ENCODE data around the gene RNLS.
"Not testable (repeated sequence)": the region's sequence is repeated elsewhere in the genome, so short reads cannot be mapped to it uniquely, and the experiment has no call there.

The RNLS gene

DNA sequence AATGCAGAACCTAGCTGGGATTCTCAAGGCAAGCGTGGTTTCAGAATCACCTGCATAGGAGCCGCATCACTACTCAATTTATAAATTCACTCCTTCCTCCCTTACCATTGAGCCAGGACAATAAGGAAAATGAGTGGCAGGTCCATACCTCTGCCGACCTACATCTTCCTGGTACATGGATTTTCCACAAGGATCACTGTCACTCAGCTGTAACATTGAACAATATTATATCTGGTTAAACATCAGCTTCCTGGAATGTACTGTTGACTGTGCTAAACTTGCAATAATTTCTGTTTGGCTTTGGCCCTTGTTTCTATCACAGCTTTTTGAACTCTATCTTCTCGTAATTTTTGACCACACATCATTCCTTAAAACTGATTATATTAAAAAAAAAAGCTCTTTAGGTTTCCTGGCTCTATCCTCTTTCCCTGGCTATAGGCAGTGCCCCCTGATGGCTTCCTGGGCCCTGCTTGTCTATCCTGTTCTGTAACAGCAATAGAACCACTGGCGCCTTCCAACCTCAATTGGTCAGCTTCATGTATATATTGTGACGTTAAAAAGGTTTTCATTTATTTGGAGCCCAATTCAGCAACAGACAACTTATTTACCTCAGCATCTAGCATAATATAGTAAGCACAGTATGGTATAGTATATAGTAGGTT, 59.2 kb downstream of the RNLS start:
- DNase-seq (ENCODE audit: low read depth in 2 of 2): no peak

DNA sequence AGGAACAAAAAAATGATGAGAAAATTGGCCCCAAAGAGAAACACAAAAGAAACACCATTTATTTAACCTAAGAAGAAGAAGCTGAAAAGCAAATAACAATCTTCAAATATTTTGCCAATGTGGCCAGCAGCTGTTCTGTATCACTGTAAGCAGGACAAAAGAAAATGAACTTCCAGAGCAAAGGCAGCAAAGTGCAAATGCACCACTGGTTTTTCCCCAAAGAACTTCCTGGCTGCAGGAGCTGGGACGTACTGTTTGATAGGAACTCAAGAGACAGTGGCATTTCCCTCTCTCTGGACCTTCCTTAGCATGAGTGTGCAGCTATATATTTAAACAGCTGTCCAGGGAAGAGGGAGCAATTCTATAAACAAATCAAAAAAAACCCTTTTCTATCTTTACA, 60.4 kb downstream of the RNLS start:
- no peak for DNase-seq (ENCODE audit: low read depth in 2 of 2)

DNA sequence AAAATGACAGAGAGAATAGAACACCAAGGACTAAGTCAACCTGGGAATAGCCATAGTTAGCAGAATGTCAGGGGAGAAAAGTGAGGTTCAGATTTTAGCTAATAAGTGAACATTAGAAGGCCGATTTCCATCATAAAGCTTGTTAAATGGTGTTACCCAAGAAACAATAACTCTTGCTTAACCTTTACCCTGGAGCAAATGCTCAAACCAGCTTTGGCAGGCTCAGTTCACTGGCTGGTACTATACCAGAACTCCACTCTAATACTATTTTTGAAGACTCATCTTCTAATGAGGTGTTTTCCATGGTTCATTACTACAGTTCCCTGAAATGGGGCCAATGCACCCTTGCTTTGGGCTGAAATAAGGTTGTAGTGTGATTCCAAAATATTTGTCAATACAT, 61.3 kb downstream of the RNLS start:
- no peak for DNase-seq (ENCODE audit: low read depth in 2 of 2)

DNA sequence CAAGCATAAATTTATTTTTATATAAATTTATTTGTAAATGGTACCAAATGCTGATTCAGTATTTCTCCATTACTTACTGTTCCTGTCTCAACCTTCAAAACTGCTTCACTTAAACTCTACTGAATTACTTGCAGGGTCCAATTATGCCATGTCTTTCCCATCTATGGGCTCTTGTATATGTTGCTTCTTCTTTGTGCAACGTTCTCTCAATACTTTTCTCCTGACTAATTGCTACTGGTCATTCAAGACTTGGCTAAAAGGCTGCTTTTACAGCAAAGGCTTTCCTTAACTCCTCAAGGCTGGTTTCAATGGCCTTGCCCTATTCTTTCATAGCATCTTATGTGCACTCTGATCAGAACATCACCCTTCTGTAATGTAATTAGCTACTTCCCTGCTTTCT, 67.9 kb downstream of the RNLS start:
- DNase-seq (ENCODE audit: low read depth in 2 of 2): no peak

DNA sequence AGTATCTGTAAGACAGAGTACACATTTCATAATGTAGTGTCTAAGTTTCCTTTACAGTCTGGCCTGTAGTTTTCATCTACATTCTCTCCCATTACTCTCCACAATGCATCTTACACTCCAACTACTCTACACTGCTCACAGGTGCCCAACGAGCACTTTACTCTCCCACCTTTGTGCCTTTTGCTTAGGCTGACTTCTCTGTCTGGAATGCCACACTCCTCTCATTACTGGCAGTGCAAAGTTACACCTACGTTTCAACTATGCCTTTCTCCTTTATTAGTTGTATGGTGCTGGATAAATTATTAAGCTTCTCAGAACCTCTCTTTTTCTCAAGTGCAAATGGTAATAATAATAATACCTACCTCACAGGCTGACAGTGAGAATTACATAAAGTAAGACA, 70.5 kb downstream of the RNLS start:
- no peak for DNase-seq (ENCODE audit: low read depth in 2 of 2)

DNA sequence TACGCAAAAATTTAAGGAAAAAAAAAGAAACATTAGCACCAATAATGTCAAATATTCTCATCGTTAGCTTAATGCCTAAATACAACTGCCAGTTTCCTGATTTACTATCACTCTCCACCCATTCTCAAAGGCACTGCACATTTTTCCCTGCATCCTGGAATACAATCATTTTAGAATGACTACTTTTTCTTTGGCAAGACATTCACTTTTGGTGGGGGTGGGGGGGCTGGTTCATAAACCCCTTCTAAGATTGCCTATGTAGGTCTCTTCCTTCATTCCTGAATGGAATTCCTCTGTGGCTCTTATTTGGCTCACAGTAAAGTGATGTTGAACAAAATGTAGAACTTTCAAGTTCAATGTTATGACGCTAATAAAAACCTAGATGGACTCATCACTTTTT, 74.3 kb downstream of the RNLS start:
- DNase-seq (ENCODE audit: low read depth in 2 of 2): no peak

DNA sequence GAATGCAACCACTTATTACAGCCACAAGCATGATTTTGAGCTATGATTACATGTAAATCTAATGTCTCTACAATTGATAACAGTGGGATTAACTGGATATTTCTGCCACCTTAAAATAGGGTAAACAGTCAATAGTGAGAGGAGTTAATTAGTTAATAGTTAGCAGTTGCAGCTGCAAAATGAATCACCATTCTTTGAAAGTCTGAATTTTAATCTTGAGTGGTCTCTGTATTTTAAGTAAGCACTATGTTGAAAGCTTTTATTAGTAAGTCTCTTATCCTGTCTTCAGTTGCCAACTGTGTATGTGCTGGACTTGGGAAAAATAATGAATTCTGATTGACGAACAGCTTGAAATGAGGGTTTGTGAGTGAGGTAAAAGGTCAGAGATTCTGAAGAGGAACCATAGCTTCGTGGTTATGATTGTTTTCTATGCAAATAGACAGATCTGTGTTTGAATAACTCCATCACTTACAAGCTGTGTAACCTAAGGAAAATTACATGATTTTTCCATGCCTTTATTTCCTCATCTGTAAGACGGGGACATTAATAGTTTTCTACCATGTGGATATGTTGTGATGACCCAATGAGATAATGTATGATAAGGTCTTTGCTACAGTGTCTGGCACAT, 75.2 kb downstream of the RNLS start:
- no peak for DNase-seq (ENCODE audit: low read depth in 2 of 2)

DNA sequence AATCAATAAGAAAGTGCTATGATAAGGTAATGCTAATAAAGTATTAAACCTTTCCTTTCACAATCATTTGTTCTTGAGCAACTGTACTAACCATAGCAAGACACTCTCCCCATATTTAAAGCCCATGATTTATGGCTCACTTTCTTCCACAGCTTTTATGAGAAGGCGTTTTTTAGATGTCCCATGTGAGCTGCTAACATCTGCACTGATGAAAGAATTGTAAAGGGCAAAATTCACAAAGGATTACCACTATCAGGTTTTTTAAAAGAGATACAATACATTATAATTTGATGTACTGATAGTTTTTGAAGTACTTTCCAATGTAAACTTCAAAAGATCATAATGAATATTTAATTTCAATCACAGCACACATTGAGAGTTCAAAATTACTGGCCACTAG, 75.7 kb downstream of the RNLS start:
- no peak for DNase-seq (ENCODE audit: low read depth in 2 of 2)

DNA sequence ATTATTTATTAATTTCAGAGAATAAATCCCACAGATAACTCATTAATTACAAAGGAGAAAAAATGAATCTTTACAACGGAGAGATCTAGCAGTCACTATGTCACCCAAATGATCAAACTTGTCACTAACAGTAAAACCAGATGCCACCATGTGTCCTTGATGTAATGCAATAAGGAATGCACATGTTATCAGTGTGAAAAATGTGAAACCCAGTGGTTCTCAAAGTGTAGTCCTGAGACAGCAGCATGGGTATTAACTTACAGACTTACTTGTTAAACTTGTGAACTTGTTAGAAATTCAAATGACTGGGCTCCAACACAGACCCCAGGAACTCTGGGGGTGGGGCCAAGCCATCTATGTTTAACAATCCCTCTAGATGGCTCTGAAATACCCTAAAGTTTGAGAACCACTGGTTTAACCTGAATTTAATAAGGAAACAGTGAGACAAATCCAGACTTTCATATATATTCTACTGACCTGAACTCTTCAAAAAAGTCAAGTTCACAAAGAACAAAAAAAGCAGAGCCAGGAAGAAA, 77.4 kb downstream of the RNLS start:
- no peak for DNase-seq (ENCODE audit: low read depth in 2 of 2)

DNA sequence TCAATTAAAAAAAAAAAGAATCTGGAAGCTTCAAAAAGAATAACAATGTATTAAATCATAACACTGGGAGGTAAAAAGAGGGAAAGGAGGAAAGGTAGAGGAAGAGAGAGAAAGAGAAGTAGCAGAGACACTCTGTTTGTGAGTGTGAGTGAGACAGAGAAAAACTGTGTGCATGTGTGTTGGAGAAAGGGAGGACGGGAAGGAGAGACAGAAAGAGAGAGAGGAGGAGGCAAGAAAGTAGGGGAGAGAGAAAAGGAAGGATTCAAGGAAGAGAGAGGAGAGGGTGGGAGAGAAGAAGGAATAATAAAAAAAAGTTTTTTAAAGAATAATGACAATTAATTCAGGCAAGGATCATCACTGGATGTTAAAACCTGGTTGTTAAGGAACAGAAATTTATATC, 77.9 kb downstream of the RNLS start:
- DNase-seq (ENCODE audit: low read depth in 2 of 2): no peak

DNA sequence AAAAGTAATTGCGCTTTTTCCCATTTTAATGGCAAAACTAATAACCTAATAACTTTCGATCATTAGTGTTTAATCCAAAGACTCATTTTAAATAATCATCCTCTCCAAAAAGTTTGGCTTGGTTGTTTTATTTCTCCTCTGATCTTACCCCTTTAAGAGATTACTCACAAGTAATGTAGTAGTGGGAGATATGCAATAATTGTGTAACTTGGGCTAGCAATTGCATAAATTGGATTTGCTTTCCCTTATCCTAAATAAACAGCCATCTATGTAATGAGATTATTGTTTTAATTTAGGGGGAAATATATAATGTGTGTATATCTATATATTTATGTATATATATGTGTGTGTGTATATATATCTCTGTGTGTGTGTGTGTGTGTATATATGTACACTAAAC, 82.5 kb downstream of the RNLS start:
- DNase-seq (ENCODE audit: low read depth in 2 of 2): no peak

DNA sequence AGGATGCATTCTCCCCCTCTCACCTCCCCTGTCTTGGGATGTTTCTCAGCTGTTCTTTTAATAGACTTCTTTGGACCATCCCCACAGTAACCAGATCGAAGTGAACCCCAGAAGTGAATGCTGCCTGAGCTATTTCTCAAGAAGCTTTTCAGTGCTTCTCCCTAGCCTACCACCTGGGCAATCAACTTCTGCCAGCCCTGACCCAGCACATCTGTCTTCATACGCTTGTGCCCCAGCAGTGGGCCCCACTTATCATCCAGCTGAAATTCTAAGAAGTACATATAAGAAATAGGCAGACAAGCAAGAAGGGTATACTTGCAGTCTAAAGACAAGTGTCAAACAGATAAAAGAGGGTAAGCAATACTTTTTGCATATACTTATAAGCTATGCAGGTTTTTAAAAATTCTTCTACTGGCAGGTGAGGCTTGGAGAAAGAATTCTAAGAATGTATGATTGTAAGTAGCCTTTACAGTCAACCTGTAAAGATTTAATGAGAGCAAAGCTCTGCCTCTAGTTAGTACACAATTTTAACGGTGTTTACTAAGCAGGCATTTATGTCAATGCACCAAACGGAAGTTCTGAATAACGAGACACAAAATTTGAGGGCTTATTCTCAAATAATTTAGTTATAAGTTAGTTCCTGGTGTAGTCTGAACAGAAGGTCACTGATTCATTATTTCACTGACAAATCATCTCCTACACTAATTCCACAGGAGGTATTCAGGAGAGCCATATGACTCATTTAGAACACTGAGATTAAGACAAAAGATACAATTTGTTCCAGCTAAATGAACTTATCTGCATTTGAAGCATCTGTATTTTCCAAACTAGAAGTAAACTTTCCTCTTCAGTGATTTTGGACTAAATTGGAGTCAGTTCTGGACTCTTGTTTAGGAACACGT, 83.3 kb downstream of the RNLS start:
- no peak for DNase-seq (ENCODE audit: low read depth in 2 of 2)

DNA sequence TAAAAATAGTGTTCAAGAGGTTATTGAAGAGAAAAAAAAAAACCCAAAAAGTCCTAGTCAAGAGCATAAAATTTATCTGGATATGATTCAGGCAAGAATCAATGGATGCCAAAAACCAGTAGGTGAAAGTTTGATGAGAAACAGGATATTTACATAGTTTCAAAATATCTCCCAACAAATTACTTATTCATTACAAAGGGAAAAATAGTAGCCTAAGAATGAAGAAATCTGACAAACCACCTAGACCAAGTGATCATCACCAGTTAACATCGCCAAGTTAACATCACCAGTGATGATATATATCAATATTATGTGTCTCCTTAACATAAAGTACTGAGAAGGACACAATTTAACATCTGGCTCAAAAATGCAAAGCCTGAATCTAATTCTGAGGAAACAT, 85.2 kb downstream of the RNLS start:
- DNase-seq (ENCODE audit: low read depth in 2 of 2): no peak

DNA sequence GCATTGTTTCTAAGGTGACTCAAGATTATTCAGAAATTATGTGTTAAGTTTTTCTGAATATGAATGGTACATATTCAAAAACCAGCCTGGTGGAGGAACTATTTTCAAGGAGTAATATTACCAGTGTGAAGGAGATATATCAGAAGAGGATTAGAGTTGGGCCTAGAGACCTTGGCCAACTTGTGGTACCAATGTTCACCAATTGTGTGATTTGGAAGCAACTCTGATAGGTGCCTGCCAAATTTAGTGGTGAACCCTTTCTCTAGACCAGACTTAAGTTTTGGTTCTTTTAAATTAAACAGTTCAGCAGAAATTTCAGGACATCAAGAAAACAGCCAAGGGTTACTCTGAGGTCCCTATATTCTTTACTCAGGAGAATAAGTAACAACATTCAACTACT, 88.6 kb downstream of the RNLS start:
- no peak for DNase-seq (ENCODE audit: low read depth in 2 of 2)

DNA sequence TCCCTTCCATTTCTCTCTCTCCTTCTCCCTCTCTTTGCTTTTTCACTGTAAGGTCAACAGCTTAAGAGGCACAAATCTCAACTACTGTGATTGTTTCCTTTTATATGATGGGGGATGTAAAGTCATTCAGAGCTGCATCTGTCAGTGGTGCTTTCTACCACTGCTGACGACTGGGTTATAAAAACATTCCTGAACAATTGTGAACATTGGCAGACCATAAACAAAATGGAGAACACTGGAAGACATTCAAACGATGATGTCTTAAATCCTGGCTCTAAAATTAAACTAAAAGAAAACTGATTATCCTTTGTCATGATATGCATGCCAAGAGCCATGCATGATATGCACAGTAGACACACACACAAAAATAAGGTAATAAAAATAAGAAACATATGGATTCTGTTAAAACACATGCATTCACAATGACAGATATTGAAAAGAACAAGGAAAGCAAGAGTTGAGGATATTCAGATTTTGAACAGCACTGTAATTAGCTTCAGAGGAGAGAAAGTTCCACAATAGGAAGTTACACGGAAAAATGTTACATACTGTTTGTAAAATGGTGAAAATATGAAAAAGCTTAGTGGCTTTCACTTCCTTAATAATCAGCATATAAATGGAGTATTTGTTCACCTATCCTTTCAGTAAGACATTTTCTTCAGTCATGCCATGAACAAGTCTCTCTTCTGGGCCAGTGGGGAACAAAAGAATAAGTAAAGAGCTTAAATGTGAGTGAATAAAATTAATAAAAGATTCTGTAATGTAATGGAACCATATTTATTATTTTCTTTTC, 89.2 kb downstream of the RNLS start:
- no peak for DNase-seq (ENCODE audit: low read depth in 2 of 2)

DNA sequence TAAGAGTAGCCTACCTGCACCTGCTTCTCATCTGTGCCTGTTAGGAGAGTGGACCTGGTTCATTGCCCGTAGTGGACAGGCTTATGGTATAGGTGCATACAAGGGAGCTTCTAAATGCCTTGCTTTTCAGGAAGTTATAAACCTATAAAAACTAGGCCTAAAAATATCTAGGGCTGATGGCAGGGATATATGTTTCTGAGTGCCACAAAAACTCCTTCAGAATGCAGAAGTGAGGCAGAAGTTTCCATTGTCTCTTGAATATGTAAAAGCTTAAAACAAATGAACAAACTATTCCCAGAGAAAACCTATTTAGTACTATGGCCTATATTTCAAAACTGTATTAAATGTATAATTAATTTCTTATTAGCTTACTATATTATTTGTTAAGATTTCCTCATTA, 91.8 kb downstream of the RNLS start:
- DNase-seq (ENCODE audit: low read depth in 2 of 2): no peak

DNA sequence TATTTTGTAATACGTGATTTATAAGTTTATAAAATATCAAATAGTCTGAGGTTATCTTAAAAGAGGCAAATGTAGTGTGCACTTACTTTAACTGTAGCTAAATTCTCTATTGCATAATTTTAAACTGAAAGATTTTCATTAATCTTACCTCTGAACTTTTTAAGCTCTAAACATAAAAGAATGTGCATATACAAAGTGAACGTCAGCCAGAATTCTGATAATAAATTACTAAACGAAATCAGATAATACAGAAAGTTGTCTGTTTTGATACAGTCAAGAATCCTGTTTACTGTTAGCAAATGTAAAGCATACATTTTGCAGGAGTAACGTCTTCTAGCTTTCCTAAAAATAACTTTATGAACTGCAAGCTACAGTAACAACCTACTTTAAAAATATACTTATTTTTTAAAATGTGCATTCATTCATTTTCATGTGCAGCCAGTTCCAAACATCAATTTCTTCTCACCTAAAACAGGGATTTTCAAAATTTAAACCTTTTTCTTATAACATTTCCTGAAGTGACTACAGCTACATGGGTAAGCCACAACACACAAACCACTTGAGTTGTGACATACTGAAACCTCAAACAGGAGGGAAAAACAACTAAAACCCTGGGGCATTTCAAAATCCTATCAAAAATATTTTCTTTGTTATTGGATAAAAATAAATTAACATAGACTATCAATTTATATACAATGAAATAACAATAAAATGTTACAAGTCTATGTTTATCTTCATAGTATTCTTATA, 92.7 kb downstream of the RNLS start:
- no peak for DNase-seq (ENCODE audit: low read depth in 2 of 2)

DNA sequence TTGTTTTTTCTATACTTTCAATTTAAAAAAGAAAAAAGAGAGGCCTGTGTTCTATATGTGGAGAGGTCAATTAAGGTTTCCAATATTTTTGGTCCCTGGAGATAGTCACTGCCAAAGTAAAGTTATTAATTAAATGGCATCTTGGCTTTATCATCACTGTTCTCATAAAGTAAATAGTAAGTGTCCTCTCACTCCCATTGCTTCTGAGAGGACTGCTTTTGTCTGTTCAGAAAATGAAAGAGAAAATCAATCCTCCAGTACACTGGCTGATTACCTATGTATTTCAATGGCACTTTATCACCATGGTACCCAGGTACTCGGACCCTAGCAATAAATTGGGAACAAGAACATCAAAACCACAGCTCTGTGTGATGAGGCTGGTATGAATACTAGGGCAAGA, 94.0 kb downstream of the RNLS start:
- DNase-seq (ENCODE audit: low read depth in 2 of 2): no peak

DNA sequence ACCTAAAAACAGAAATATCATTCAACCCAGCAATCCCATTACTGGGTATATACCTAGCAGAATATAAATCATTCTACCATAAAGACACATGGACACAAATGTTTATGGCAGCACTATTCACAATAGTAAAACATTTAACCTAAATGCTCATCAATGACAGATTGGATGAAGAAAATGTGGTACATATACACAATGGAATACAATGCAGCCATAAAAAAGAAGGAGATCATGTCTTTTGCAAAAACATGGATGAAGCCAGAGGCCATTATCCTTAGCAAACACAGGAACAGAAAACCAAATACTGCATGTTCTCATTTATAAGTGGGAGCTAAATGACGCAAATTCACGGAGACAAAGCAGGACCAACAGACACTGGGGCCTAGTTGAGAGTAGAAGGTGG, 96.3 kb downstream of the RNLS start:
- not testable (repeated sequence) for DNase-seq (ENCODE audit: low read depth in 2 of 2)

DNA sequence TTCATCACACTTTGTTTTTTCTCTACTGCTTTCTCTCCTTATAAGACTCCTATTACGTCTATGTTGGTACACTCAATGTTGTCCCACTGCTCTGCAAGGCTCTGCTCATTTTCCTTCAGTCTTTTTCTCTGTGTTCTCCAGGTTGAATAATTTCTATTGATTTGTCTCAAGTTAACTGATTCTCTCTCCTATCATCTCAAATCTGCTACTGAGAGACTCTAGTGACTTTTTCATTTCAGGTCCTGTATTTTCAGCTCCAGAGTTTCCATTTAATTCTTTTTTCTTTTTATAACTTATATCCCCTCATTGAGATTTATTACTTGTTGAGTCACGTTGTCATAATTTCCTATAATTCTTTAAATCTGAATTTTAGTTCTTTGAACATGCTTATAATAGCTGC, 100.9 kb downstream of the RNLS start:
- no peak for DNase-seq (ENCODE audit: low read depth in 2 of 2)

DNA sequence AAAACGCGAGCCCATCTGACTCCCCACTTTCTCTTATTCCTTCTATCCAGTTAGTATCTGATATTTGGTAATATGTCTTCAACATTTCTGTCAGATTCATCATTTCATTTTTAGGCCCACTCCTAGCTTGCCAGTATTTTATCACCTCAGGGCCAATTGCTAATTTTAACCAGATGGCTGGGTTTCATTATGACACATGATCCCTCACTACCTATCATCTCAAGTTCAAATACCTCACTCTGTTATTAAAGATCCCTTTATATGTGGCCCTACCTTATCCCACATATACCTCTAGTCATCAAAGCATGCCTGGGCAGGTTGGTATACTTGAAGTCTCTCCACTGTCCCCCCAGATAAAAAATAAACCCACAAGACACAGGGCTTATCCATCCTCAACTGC, 104.9 kb downstream of the RNLS start:
- DNase-seq (ENCODE audit: low read depth in 2 of 2): no peak

Measured in stimulated activated CD4-positive, alpha-beta T cell treated with anti-CD3 and anti-CD28 coated beads, Interleukin-15, amount 100 ng/mL, for 48 hours (primary cell).